K562 (cell line): ENCODE measurements around the gene LDB1. TPM values are rescaled to one million over a fixed set of nuclear protein-coding genes. Genes with fewer than 3 reads are reported as not detected.

Source experiments
- ADNP ChIP-seq: fragments of 200-800 bp; sonication (Bioruptor generic); IDR thresholded peaks from 2 replicates; pipeline ENCODE4 v1.6.1; 2016; ENCODE audit warnings: missing genetic modification characterization, missing compliant biosample characterization
- ARNT ChIP-seq, 2 experiments: fragments of 450-650 bp; IDR thresholded peaks; 2 replicates each; pipeline ENCODE4 v1.6.1; 2016; ENCODE audit warnings: mild to moderate bottlenecking in 1 of 2
- BCOR ChIP-seq: fragments of 450-650 bp; IDR thresholded peaks from 2 replicates; pipeline ENCODE4 v1.6.1; 2016
- CBFA2T2 ChIP-seq: fragments of 450-650 bp; conservative IDR thresholded peaks from 2 replicates; pipeline ENCODE4 v1.6.1; 2017; ENCODE audit warnings: mild to moderate bottlenecking
- CBFA2T3 ChIP-seq: fragments of 450-650 bp; IDR thresholded peaks from 2 replicates; pipeline ENCODE4 v1.6.1; 2017
- CBX5 ChIP-seq: IDR thresholded peaks from 2 replicates; pipeline ENCODE4 v1.6.1; 2014; ENCODE audit warnings: low read depth, borderline replicate concordance
- CC2D1A ChIP-seq: fragments of 450-650 bp; IDR thresholded peaks from 2 replicates; pipeline ENCODE4 v1.6.1; 2017; ENCODE audit warnings: mild to moderate bottlenecking
- EP300 ChIP-seq: IDR thresholded peaks from 2 replicates; pipeline ENCODE4 v1.6.1; 2012; ENCODE audit warnings: low read length, improper control_type of control experiment
- EP400 ChIP-seq: fragments of 450-650 bp; IDR thresholded peaks from 2 replicates; pipeline ENCODE4 v1.6.1; 2017; ENCODE audit warnings: antibody characterized with exemption, mild to moderate bottlenecking, moderate library complexity
- ESRRA ChIP-seq: fragments of 450-650 bp; IDR thresholded peaks from 2 replicates; pipeline ENCODE4 v1.6.1; 2014; ENCODE audit warnings: low read depth, mild to moderate bottlenecking, moderate library complexity, borderline replicate concordance
- FOXA3 ChIP-seq, 2 experiments: fragments of 450-650 bp in 1 of 2; sonication (generic) in 1 of 2; formaldehyde crosslinking; IDR thresholded peaks in 1 of 2; conservative IDR thresholded peaks in 1 of 2; 2 replicates each; pipeline versions ENCODE4 v1.4.0 to v1.8.0; 2020 to 2022; ENCODE audit warnings: mild to moderate bottlenecking in 2 of 2, missing genetic modification reagents in 1 of 2
- FOXP1 ChIP-seq: sonication (generic); formaldehyde crosslinking; IDR thresholded peaks from 2 replicates; pipeline ENCODE4 v1.8.0; 2022; ENCODE audit warnings: mild to moderate bottlenecking, missing genetic modification reagents
- GATA2 ChIP-seq: sonication (generic); formaldehyde crosslinking; IDR thresholded peaks from 2 replicates; pipeline ENCODE4 v1.4.0; 2020; ENCODE audit warnings: mild to moderate bottlenecking, missing genetic modification reagents
- HDAC2 ChIP-seq: fragments of 450-650 bp; IDR thresholded peaks from 2 replicates; pipeline ENCODE4 v1.6.1; 2016; ENCODE audit warnings: mild to moderate bottlenecking
- KDM5B ChIP-seq: fragments of 200-600 bp; sonication (generic); IDR thresholded peaks from 2 replicates; pipeline ENCODE4 v1.6.1; 2012; ENCODE audit warnings: low read depth, mild to moderate bottlenecking, moderate library complexity, low read length, control low read depth, inconsistent platforms; ENCODE audit not compliant: insufficient replicate concordance
- KLF13 ChIP-seq: fragments of 450-650 bp; IDR thresholded peaks from 2 replicates; pipeline ENCODE4 v1.6.1; 2016; ENCODE audit warnings: missing genetic modification characterization, low read depth, mild to moderate bottlenecking, missing compliant biosample characterization, moderate library complexity, borderline replicate concordance
- KLF6 ChIP-seq: fragments of 250-450 bp; sonication (Bioruptor Pico); IDR thresholded peaks from 2 replicates; pipeline ENCODE4 v1.4.0; 2020; ENCODE audit warnings: mild to moderate bottlenecking, moderate library complexity, borderline replicate concordance
- NBN ChIP-seq: fragments of 450-650 bp; IDR thresholded peaks from 2 replicates; pipeline ENCODE4 v1.6.1; 2016; ENCODE audit warnings: low read depth, mild to moderate bottlenecking
- NR2C1 ChIP-seq, 2 experiments: fragments of 450-650 bp; IDR thresholded peaks; 2 replicates each; pipeline ENCODE4 v1.6.1; 2017; ENCODE audit warnings: mild to moderate bottlenecking in 2 of 2, antibody characterized with exemption in 1 of 2, inconsistent platforms in 1 of 2, missing compliant biosample characterization in 1 of 2, missing genetic modification characterization in 1 of 2
- RBM15 ChIP-seq: fragments of 200-400 bp; formaldehyde crosslinking; IDR thresholded peaks from 2 replicates; pipeline ENCODE4 v1.6.1; 2018; ENCODE audit warnings: mild to moderate bottlenecking, low read length, moderate library complexity; ENCODE audit not compliant: insufficient read depth
- RBM25 ChIP-seq: fragments of 200-400 bp; formaldehyde crosslinking; IDR thresholded peaks from 2 replicates; pipeline ENCODE4 v1.6.1; 2018; ENCODE audit warnings: low read length, low read depth, moderate library complexity; ENCODE audit not compliant: severe bottlenecking
- SMAD4 ChIP-seq: fragments of 250-450 bp; sonication (Bioruptor Pico); conservative IDR thresholded peaks from 2 replicates; pipeline ENCODE4 v1.8.0; 2021; ENCODE audit warnings: inconsistent platforms, mild to moderate bottlenecking, moderate library complexity
- SMARCA5 ChIP-seq: fragments of 450-650 bp; IDR thresholded peaks from 2 replicates; pipeline ENCODE4 v1.6.1; 2016
- SMARCB1 ChIP-seq: IDR thresholded peaks from 2 replicates; pipeline ENCODE4 v1.6.1; 2011; ENCODE audit warnings: improper control_type of control experiment, low read depth; ENCODE audit not compliant: insufficient read length
- SMARCE1 ChIP-seq: fragments of 450-650 bp; IDR thresholded peaks from 2 replicates; pipeline ENCODE4 v1.7.1; 2016; ENCODE audit warnings: mild to moderate bottlenecking
- TCF3 ChIP-seq: sonication (generic); formaldehyde crosslinking; IDR thresholded peaks from 2 replicates; pipeline ENCODE4 v1.4.0; 2020; ENCODE audit warnings: mild to moderate bottlenecking, missing genetic modification reagents
- TEAD4 ChIP-seq, 2 experiments: sonication (generic) in 1 of 2; formaldehyde crosslinking in 1 of 2; IDR thresholded peaks; 2 replicates each; pipeline versions ENCODE4 v1.6.1 to v1.8.0; 2012 to 2022; ENCODE audit warnings: borderline replicate concordance in 1 of 2, inconsistent platforms in 1 of 2, low read length in 1 of 2, mild to moderate bottlenecking in 1 of 2, missing genetic modification reagents in 1 of 2
- ZNF79 ChIP-seq: fragments of 250-450 bp; sonication (Bioruptor Pico); IDR thresholded peaks from 2 replicates; pipeline ENCODE4 v1.4.0; 2020; ENCODE audit warnings: low read depth, mild to moderate bottlenecking, moderate library complexity
- polyA plus RNA-seq, 8 experiments: library from polyadenylated mRNA; depleted of rRNA in 4 of 8; stranded (reverse) in 5 of 8; unstranded in 3 of 8; fragments of >200 nt; fragmentation: Nextera tagmentation in 2 of 8; fragmentation: Illumina TruSeq in 1 of 8; extraction: Ambion mirVana in 2 of 8; extraction: Trizol in 1 of 8; gene quantifications; 2 replicates each; pipeline versions ENCODE4 v1.2.1 to v1.2.3, GENCODE V29; 2011 to 2014; ENCODE audit warnings: inconsistent platforms in 1 of 8, missing spikeins in 1 of 8
- total RNA-seq, 7 experiments: library from RNA; depleted of rRNA in 6 of 7; stranded (reverse); fragments of >200 nt in 6 of 7; fragmentation: Illumina TruSeq in 2 of 7; extraction: Trizol in 2 of 7; gene quantifications; 2 replicates each; pipeline versions ENCODE4 v1.2.1 to v1.2.3, GENCODE V29; 2011 to 2021; ENCODE audit warnings: low replicate concordance in 1 of 7
- TF ChIP-seq, protein P1 (sequence below): fragments of 250-450 bp; sonication (Bioruptor Pico); IDR thresholded peaks from 2 replicates; pipeline ENCODE4 v1.8.0; 2021; ENCODE audit warnings: borderline replicate concordance, mild to moderate bottlenecking, moderate library complexity; ENCODE audit not compliant: poor library complexity, severe bottlenecking
- TF ChIP-seq, protein P2 (sequence below): sonication (generic); formaldehyde crosslinking; IDR thresholded peaks from 2 replicates; pipeline ENCODE4 v1.8.0; 2022; ENCODE audit warnings: missing genetic modification reagents, mild to moderate bottlenecking, borderline replicate concordance

The LDB1 gene
- total and polyA plus RNA-seq, 9 of the 15 experiments (the other 6 are each of a cell fraction or from before 2014, with no cell fraction given): 1.9 to 137 (median 105) TPM

DNA sequence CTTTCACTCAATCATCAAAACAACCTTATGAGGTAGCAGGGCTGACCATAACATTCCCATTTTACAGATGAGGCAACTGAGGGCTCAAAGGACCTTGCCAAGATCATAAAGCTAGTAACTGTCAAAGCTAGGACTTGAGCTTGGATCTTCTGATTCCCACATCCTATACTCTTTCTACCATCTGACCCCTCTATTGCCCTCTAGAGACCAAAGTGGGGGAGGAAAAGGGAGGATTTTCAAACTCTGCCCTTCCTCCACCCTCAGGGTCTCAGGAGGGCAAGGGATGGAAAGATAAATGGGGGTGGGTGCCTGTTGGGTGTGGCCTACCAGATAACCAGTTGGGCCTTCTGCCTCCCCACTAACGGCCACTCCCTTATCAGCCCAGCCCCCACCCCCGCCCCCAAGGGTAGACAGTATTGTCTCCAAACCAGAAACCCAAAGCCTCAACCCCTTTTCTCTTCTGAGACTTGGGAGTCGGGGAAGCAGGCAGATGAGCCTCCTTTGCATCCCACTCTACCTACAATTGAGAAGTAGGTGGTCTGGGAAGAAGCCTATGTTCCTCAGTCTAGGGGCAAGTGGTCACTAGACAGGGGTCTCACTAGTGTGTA is 7.9 kb downstream of the LDB1 start (continued):
- peak; percentile 31 for TF ChIP-seq KDM5B
- peak; percentile 93 for TF ChIP-seq SMARCA5
- peak; percentile 99 for TF ChIP-seq ESRRA
- TF ChIP-seq ADNP (tag): peak; percentile 97
- TF ChIP-seq, protein P1, sequence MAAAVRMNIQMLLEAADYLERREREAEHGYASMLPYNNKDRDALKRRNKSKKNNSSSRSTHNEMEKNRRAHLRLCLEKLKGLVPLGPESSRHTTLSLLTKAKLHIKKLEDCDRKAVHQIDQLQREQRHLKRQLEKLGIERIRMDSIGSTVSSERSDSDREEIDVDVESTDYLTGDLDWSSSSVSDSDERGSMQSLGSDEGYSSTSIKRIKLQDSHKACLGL: no peak
- TF ChIP-seq NR2C1 (IDR thresholded peaks at IDR 0.05): 0 out of 2 replicates have a peak, but pooled peaks have one; percentile 31
- 0 out of 2 replicates have a peak, but pooled peaks have one; percentile 18 for TF ChIP-seq NR2C1 (tag; IDR thresholded peaks at IDR 0.05)
- no peak for TF ChIP-seq ZNF79 (CRISPR knock-in tag)
- peak; percentile 87 for TF ChIP-seq TCF3 (CRISPR knock-in tag)
- TF ChIP-seq SMARCB1: no peak
- peak; percentile 17 to 52; a peak in 2 of 4 replicates for TF ChIP-seq ARNT (IDR thresholded peaks at IDR 0.05)
- peak; percentile 26; the same call in 1 of the 2 replicates for TF ChIP-seq KLF6
- peak; percentile 82 for TF ChIP-seq TEAD4 (IDR thresholded peaks at IDR 0.05; ENCODE audit: low read length)
- no peak for TF ChIP-seq TEAD4 (CRISPR knock-in tag; IDR thresholded peaks at IDR 0.05; ENCODE audit: borderline replicate concordance)
- no peak for TF ChIP-seq RBM15
- peak; percentile 96 for TF ChIP-seq HDAC2
- peak; percentile 42; the same call in 1 of the 2 replicates for TF ChIP-seq CC2D1A
- peak; percentile 76; the same call in 1 of the 2 replicates for TF ChIP-seq SMARCE1
- peak; percentile 97 for TF ChIP-seq RBM25
- TF ChIP-seq, protein P2, sequence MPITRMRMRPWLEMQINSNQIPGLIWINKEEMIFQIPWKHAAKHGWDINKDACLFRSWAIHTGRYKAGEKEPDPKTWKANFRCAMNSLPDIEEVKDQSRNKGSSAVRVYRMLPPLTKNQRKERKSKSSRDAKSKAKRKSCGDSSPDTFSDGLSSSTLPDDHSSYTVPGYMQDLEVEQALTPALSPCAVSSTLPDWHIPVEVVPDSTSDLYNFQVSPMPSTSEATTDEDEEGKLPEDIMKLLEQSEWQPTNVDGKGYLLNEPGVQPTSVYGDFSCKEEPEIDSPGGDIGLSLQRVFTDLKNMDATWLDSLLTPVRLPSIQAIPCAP (CRISPR knock-in tag): no peak
- no peak for TF ChIP-seq FOXA3 (CRISPR knock-in tag; conservative IDR thresholded peaks at IDR 0.05 in 1 of 2, IDR thresholded peaks at IDR 0.05 in 1 of 2)
- TF ChIP-seq KLF13 (tag): peak; percentile 47; the same call in 1 of the 2 replicates
- TF ChIP-seq CBFA2T3: peak; percentile 95
- peak; percentile 69; the same call in 1 of the 2 replicates for TF ChIP-seq SMAD4 (CRISPR knock-in tag)
- TF ChIP-seq EP300: peak; percentile 98
- TF ChIP-seq BCOR: peak; percentile 96
- peak; percentile 80 for TF ChIP-seq NBN
- 0 out of 2 replicates have a peak, but pooled peaks have one; percentile 33 for TF ChIP-seq CBX5
- peak; percentile 84 for TF ChIP-seq GATA2
- peak; percentile 66 for TF ChIP-seq EP400
- peak; percentile 33; the same call in 1 of the 2 replicates for TF ChIP-seq FOXP1
- peak; percentile 90 for TF ChIP-seq CBFA2T2
